CD4-positive, CD25-positive, alpha-beta regulatory T cell (primary cell): ENCODE data around the gene CDR2. TPM values are rescaled to one million over a fixed set of nuclear protein-coding genes. Genes with fewer than 3 reads are reported as not detected.

Experiments used
- ATAC-seq, 2 donors: fragments of 150-1000 bp; cut with Tn5 transposase; one replicate each; pipeline ENCODE4 v1.10.0; 2021; ENCODE audit warnings: low read depth in 2 of 2, moderate number of reproducible peaks in 2 of 2, moderate library complexity in 1 of 2
- DNase-seq, 3 donors: peaks; one replicate each; pipeline versions ENCODE4 v3.0.0 to v3.0.0-alpha.2; 2012 to 2022; ENCODE audit warnings: mixed read lengths in 1 of 3
- H3K27ac ChIP-seq: one replicate; pipeline ENCODE4 v1.7.0; 2013; ENCODE audit warnings: mild to moderate bottlenecking, low read length; ENCODE audit not compliant: insufficient read depth, poor library complexity, severe bottlenecking
- H3K27me3 ChIP-seq: one replicate; pipeline ENCODE4 v1.7.0; 2013; ENCODE audit warnings: low read length; ENCODE audit not compliant: control insufficient read depth, insufficient read depth
- H3K36me3 ChIP-seq: one replicate; pipeline ENCODE4 v1.7.0; 2013; ENCODE audit warnings: mild to moderate bottlenecking, low read length, moderate library complexity; ENCODE audit not compliant: control insufficient read depth, insufficient read depth
- H3K4me1 ChIP-seq: 2 replicates; pipeline ENCODE4 v1.7.0; 2013; ENCODE audit warnings: mild to moderate bottlenecking, low read length; ENCODE audit not compliant: insufficient read depth, control insufficient read depth, poor library complexity, severe bottlenecking
- H3K4me3 ChIP-seq: one replicate; pipeline ENCODE4 v1.7.0; 2013; ENCODE audit warnings: low read depth, mild to moderate bottlenecking, low read length, moderate library complexity
- H3K9me3 ChIP-seq, 2 experiments: 1 replicate in 1 of 2; 2 replicates in 1 of 2; pipeline ENCODE4 v1.7.0; 2013; ENCODE audit warnings: low read length in 2 of 2, mild to moderate bottlenecking in 1 of 2, moderate library complexity in 1 of 2; ENCODE audit not compliant: control insufficient read depth in 2 of 2
- H3K27ac Mint-ChIP-seq, 3 donors: one replicate each; pipeline ENCODE4 v1.8.0; 2020 to 2022; ENCODE audit warnings: mild to moderate bottlenecking in 3 of 3, mixed read lengths in 3 of 3, moderate library complexity in 2 of 3
- H3K27me3 Mint-ChIP-seq: one replicate; pipeline ENCODE4 v1.8.0; 2022; ENCODE audit warnings: mild to moderate bottlenecking, mixed read lengths
- H3K36me3 Mint-ChIP-seq: one replicate; pipeline ENCODE4 v1.8.0; 2020; ENCODE audit warnings: mixed read lengths
- H3K4me1 Mint-ChIP-seq, 4 donors: one replicate each; pipeline ENCODE4 v1.8.0; 2020 to 2022; ENCODE audit warnings: mixed read lengths in 4 of 4, mild to moderate bottlenecking in 1 of 4
- H3K4me3 Mint-ChIP-seq, 4 donors: one replicate each; pipeline ENCODE4 v1.8.0; 2020 to 2022; ENCODE audit warnings: mild to moderate bottlenecking in 4 of 4, mixed read lengths in 4 of 4, moderate library complexity in 3 of 4
- H3K9me3 Mint-ChIP-seq, 7 donors: one replicate each; pipeline ENCODE4 v1.8.0; 2020 to 2022; ENCODE audit warnings: mixed read lengths in 7 of 7, mild to moderate bottlenecking in 3 of 7, moderate library complexity in 2 of 7
- polyA plus RNA-seq, 4 donors: library from polyadenylated mRNA; unstranded; fragments of 300-500 nt; fragmentation: Illumina TruSeq; gene quantifications; one replicate each; pipeline ENCODE4 v1.2.3, GENCODE V29; 2021
- total RNA-seq: library from RNA; stranded (reverse); gene quantifications from one replicate; pipeline ENCODE4 v1.2.3, GENCODE V29; 2022

CDR2 gene
- total and polyA plus RNA-seq, 5 donors from 2014 or later = 64.7 to 90.2 (median 75.6) TPM

- peaks cover 0 to 2% (median 0%) of the 10 kb centered on the region in 7 donors for H3K9me3 Mint-ChIP-seq
- ATAC-seq (no peak), DNase-seq (no peak)
- no peaks in the 10 kb centered on the region for H3K36me3 ChIP-seq
- peak overlapping the region in 1 of 3 donors; percentile 28 for H3K27ac Mint-ChIP-seq
- no peaks in the 10 kb centered on the region for H3K36me3 Mint-ChIP-seq
- peaks cover 15 to 24% (median 18%) of the 10 kb centered on the region in 4 donors for H3K4me1 Mint-ChIP-seq
- no peak overlapping the region for H3K27ac ChIP-seq
- no peaks in the 10 kb centered on the region for H3K9me3 ChIP-seq
- no peak overlapping the region for H3K4me3 ChIP-seq
- no peaks in the 10 kb centered on the region for H3K27me3 ChIP-seq
- no peak overlapping the region for H3K4me3 Mint-ChIP-seq
- peaks cover 4% of the 10 kb centered on the region for H3K4me1 ChIP-seq
- H3K27me3 Mint-ChIP-seq = no peaks in the 10 kb centered on the region
Measured at GRCh38 chr16:22394121-22394520, 19.7 kb upstream of the CDR2 start.

GRCh38 chr16:22388101-22388644 is 13.8 kb upstream of the CDR2 start:
- no peaks in the 10 kb centered on the region for H3K27me3 Mint-ChIP-seq
- H3K4me3 Mint-ChIP-seq = no peak overlapping the region
- H3K4me1 ChIP-seq = peaks cover 4% of the 10 kb centered on the region
- no peak overlapping the region for H3K27ac ChIP-seq
- no peak for ATAC-seq
- no peaks in the 10 kb centered on the region for H3K36me3 ChIP-seq
- H3K27ac Mint-ChIP-seq = no peak overlapping the region
- no peak for DNase-seq
- no peak overlapping the region for H3K4me3 ChIP-seq
- H3K9me3 ChIP-seq = no peaks in the 10 kb centered on the region
- H3K36me3 Mint-ChIP-seq = peaks cover 4% of the 10 kb centered on the region
- peaks cover 4 to 12% (median 8%) of the 10 kb centered on the region in 4 donors for H3K4me1 Mint-ChIP-seq
- no peaks in the 10 kb centered on the region for H3K9me3 Mint-ChIP-seq
- no peaks in the 10 kb centered on the region for H3K27me3 ChIP-seq

GRCh38 chr16:22386976-22387375 is 12.6 kb upstream of the CDR2 start:
- no peak for DNase-seq
- H3K36me3 ChIP-seq = no peaks in the 10 kb centered on the region
- H3K4me1 ChIP-seq = peaks cover 6% of the 10 kb centered on the region

GRCh38 chr16:22385196-22385595 is 10.8 kb upstream of the CDR2 start:
- Mint-ChIP-seq H3K27ac (no peak overlapping the region), H3K4me1 (peaks cover 15 to 27% (median 20%) of the 10 kb centered on the region in 4 donors)
- no peak for ATAC-seq

More at GRCh38 chr16:22386976-22387375, 12.6 kb upstream of the CDR2 start:
- Mint-ChIP-seq H3K4me3 (no peak overlapping the region), H3K4me1 (peaks cover 2 to 10% (median 6%) of the 10 kb centered on the region in 4 donors), H3K27me3 (no peaks in the 10 kb centered on the region), H3K27ac (no peak overlapping the region), H3K9me3 (no peaks in the 10 kb centered on the region), H3K36me3 (peaks cover 4% of the 10 kb centered on the region)
- no peak overlapping the region for H3K4me3 ChIP-seq
- H3K9me3 ChIP-seq = no peaks in the 10 kb centered on the region
- no peak for ATAC-seq
- H3K27ac ChIP-seq = no peak overlapping the region
- no peaks in the 10 kb centered on the region for H3K27me3 ChIP-seq

GRCh38 chr16:22383827-22384226 is 9.4 kb upstream of the CDR2 start:
- Mint-ChIP-seq H3K27ac (peak overlapping the region in 1 of 3 donors; percentile 56), H3K36me3 (peaks cover 4% of the 10 kb centered on the region), H3K4me1 (peaks cover 15 to 29% (median 20%) of the 10 kb centered on the region in 4 donors), H3K27me3 (no peaks in the 10 kb centered on the region), H3K9me3 (peaks cover 0 to 3% (median 0%) of the 10 kb centered on the region in 7 donors), H3K4me3 (no peak overlapping the region)
- Histone ChIP-seq H3K27ac (no peak overlapping the region), H3K36me3 (no peaks in the 10 kb centered on the region), H3K4me1 (peaks cover 26% of the 10 kb centered on the region), H3K4me3 (no peak overlapping the region), H3K9me3 (no peaks in the 10 kb centered on the region), H3K27me3 (no peaks in the 10 kb centered on the region)
- ATAC-seq = no peak
- no peak for DNase-seq

More at GRCh38 chr16:22385196-22385595, 10.8 kb upstream of the CDR2 start:
- H3K27ac ChIP-seq = no peak overlapping the region
- no peak for DNase-seq
- peaks cover 4% of the 10 kb centered on the region for H3K36me3 Mint-ChIP-seq
- no peaks in the 10 kb centered on the region for H3K9me3 ChIP-seq
- H3K4me1 ChIP-seq = peaks cover 24% of the 10 kb centered on the region
- H3K4me3 Mint-ChIP-seq = no peak overlapping the region
- peaks cover 0 to 3% (median 0%) of the 10 kb centered on the region in 7 donors for H3K9me3 Mint-ChIP-seq
- H3K27me3 Mint-ChIP-seq = no peaks in the 10 kb centered on the region
- no peaks in the 10 kb centered on the region for H3K27me3 ChIP-seq
- H3K36me3 ChIP-seq = no peaks in the 10 kb centered on the region
- H3K4me3 ChIP-seq = no peak overlapping the region

- H3K27me3 Mint-ChIP-seq = no peaks in the 10 kb centered on the region
- H3K4me3 Mint-ChIP-seq = peak overlapping the region; percentile 48 to 81 (median 72)
- peak; percentile 57 to 80 for ATAC-seq
- H3K36me3 Mint-ChIP-seq = peaks cover 4% of the 10 kb centered on the region
- H3K4me1 ChIP-seq = peaks cover 26% of the 10 kb centered on the region
- peak overlapping the region; percentile 57 for H3K27ac ChIP-seq
- no peaks in the 10 kb centered on the region for H3K36me3 ChIP-seq
- H3K9me3 ChIP-seq = no peaks in the 10 kb centered on the region
- peaks cover 15 to 31% (median 22%) of the 10 kb centered on the region in 4 donors for H3K4me1 Mint-ChIP-seq
- peak overlapping the region; percentile 72 for H3K4me3 ChIP-seq
- DNase-seq = peak in 1 of 3 donors; percentile 49
- H3K27me3 ChIP-seq = no peaks in the 10 kb centered on the region
- H3K27ac Mint-ChIP-seq = peak overlapping the region; percentile 45 to 97 (median 93)
- H3K9me3 Mint-ChIP-seq = peaks cover 0 to 3% (median 0%) of the 10 kb centered on the region in 7 donors
Measured at GRCh38 chr16:22381392-22381791, 7.0 kb upstream of the CDR2 start.

GRCh38 chr16:22380529-22380928 is 6.1 kb upstream of the CDR2 start:
- ATAC-seq = no peak
- peak overlapping the region; percentile 45 to 97 (median 93) for H3K27ac Mint-ChIP-seq
- peak overlapping the region in 2 of 4 donors; percentile 32 to 80 for H3K4me3 Mint-ChIP-seq
- Histone ChIP-seq H3K4me1 (peaks cover 26% of the 10 kb centered on the region), H3K27ac (peak overlapping the region; percentile 57), H3K9me3 (no peaks in the 10 kb centered on the region), H3K36me3 (no peaks in the 10 kb centered on the region), H3K4me3 (no peak overlapping the region), H3K27me3 (no peaks in the 10 kb centered on the region)
- no peak for DNase-seq
- peaks cover 4% of the 10 kb centered on the region for H3K36me3 Mint-ChIP-seq
- peaks cover 15 to 37% (median 26%) of the 10 kb centered on the region in 4 donors for H3K4me1 Mint-ChIP-seq
- peaks cover 0 to 3% (median 0%) of the 10 kb centered on the region in 7 donors for H3K9me3 Mint-ChIP-seq
- H3K27me3 Mint-ChIP-seq = no peaks in the 10 kb centered on the region

GRCh38 chr16:22379656-22380055 is 5.2 kb upstream of the CDR2 start:
- Mint-ChIP-seq H3K27ac (peak overlapping the region in 1 of 3 donors; percentile 88), H3K4me1 (peaks cover 20 to 46% (median 31%) of the 10 kb centered on the region in 4 donors), H3K9me3 (peaks cover 0 to 3% (median 0%) of the 10 kb centered on the region in 7 donors)

More at GRCh38 chr16:22379656-22380055, 5.2 kb upstream of the CDR2 start:
- Histone ChIP-seq H3K9me3 (no peaks in the 10 kb centered on the region), H3K4me1 (peaks cover 33% of the 10 kb centered on the region), H3K4me3 (no peak overlapping the region), H3K36me3 (no peaks in the 10 kb centered on the region), H3K27ac (no peak overlapping the region), H3K27me3 (no peaks in the 10 kb centered on the region)
- no peak for DNase-seq
- Mint-ChIP-seq H3K4me3 (no peak overlapping the region), H3K27me3 (no peaks in the 10 kb centered on the region), H3K36me3 (no peaks in the 10 kb centered on the region)
- ATAC-seq = no peak
